ENCODE measurements around the gene VWA3A.
"Not testable (repeated sequence)": the region's sequence is repeated elsewhere in the genome, so short reads cannot be mapped to it uniquely, and the experiment has no call there.

DNA sequence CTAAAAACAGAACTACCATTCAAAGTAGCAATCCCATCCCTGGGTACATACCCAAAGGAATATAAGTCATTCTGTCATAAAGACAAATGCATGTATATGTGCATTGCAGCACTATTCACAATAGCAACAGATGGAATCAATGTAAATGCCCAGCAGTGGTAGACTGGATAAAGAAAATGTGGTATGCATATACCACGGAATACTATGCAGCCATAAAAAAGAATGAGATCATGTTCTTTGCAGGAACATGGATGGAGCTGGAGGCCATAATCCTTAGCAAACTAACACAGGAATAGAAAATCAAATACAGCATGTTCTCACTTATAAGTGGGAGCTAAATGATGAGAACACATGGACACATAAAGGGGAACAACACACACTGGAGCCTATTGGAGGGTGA lies 36.2 kb downstream of the VWA3A start:
- not testable (repeated sequence) for TF ChIP-seq REST (IDR thresholded peaks at IDR 0.05; ENCODE audit: low read depth); EZH2 (IDR thresholded peaks at IDR 0.05)

All from HCT116 (cell line).